GM12878 (cell line): ENCODE data around the gene ERAL1. TPM values are rescaled to one million over a fixed set of nuclear protein-coding genes. Genes with fewer than 3 reads are reported as not detected.

Experiments used
- ATAC-seq: fragments of 200-7000 bp; cut with Tn5 transposase; 3 replicates; pipeline ENCODE4 v1.9.1; 2020; ENCODE audit warnings: mild to moderate bottlenecking, moderate library complexity
- BruUV-seq: library from RNA; stranded (reverse); fragments of 400-500 nt; replicated peaks from 2 replicates; lab custom pipeline; 2021; lab: Mats Ljungman, UMichigan
- CTCF ChIA-PET: fragments of 300-600 bp; sonication (Branson Sonifier 250); formaldehyde crosslinking; extraction: SDS; loops from one replicate; lab custom pipeline; 2021; ENCODE audit warnings: inconsistent platforms; lab: Yijun Ruan, JAX
- POLR2A ChIA-PET: fragments of 350-600 bp; formaldehyde crosslinking; extraction: SDS; loops from one replicate; lab custom pipeline; 2021; ENCODE audit warnings: inconsistent platforms; lab: Charles Lee
- RAD21 ChIA-PET: fragments of 300-600 bp; sonication (Branson Sonifier 250); formaldehyde crosslinking; loops from one replicate; lab custom pipeline; 2023; ENCODE audit warnings: antibody characterized with exemption; ENCODE audit not compliant: unreplicated experiment; lab: Charles Lee
- SMC1A ChIA-PET: fragments of 300-600 bp; sonication (Branson Sonifier 250); formaldehyde crosslinking; loops from one replicate; lab custom pipeline; 2023; ENCODE audit not compliant: unreplicated experiment, uncharacterized antibody; lab: Charles Lee
- DNase-seq: peaks from one replicate; pipeline ENCODE4 v3.0.0-alpha.2; 2011; ENCODE audit warnings: low read depth, low spot score
- FAIRE-seq: peaks from 3 replicates; lab custom pipeline; 2011; peaks lifted over from hg19 to GRCh38; lab: Jason Lieb, UNC
- H2AFZ ChIP-seq: 2 replicates; pipeline ENCODE4 v1.6.0; 2011; ENCODE audit warnings: low read depth, low read length, control low read depth; ENCODE audit not compliant: control insufficient read depth
- H3K27ac ChIP-seq: 2 replicates; pipeline ENCODE4 v1.5.1; 2011; ENCODE audit warnings: control low read depth; ENCODE audit not compliant: control insufficient read depth, insufficient read depth
- H3K27me3 ChIP-seq, 2 experiments: replicated peaks in 1 of 2; 2 replicates each; pipeline versions ENCODE4 v1.6.0 to v1.6.1; 2011; ENCODE audit warnings: low read length in 1 of 2; ENCODE audit not compliant: control insufficient read depth in 2 of 2, insufficient read depth in 2 of 2
- H3K36me3 ChIP-seq, 2 experiments: 2 replicates each; pipeline ENCODE4 v1.5.1; 2011; ENCODE audit warnings: low read length in 1 of 2; ENCODE audit not compliant: control insufficient read depth in 2 of 2, insufficient read depth in 2 of 2
- H3K4me1 ChIP-seq: 2 replicates; pipeline ENCODE4 v1.6.1; 2011; ENCODE audit warnings: mild to moderate bottlenecking, low read length, moderate library complexity, mixed read lengths; ENCODE audit not compliant: control insufficient read depth, insufficient read depth
- H3K4me2 ChIP-seq: 2 replicates; pipeline ENCODE4 v1.6.0; 2011; ENCODE audit warnings: control low read depth; ENCODE audit not compliant: control insufficient read depth, insufficient read depth
- H3K4me3 ChIP-seq: fragments of 200-600 bp; sonication (generic); 2 replicates; pipeline ENCODE4 v1.5.1; 2016
- H3K79me2 ChIP-seq: 2 replicates; pipeline ENCODE4 v1.6.0; 2011; ENCODE audit warnings: low read length; ENCODE audit not compliant: control insufficient read depth, insufficient read depth
- H3K9ac ChIP-seq: 2 replicates; pipeline ENCODE4 v1.8.0; 2011; ENCODE audit warnings: low read length, control low read depth, mixed read lengths; ENCODE audit not compliant: control insufficient read depth, insufficient read depth
- H3K9me3 ChIP-seq: replicated peaks from 3 replicates; pipeline ENCODE4 v1.5.1; 2011; ENCODE audit warnings: mild to moderate bottlenecking, low read length; ENCODE audit not compliant: control insufficient read depth, insufficient read depth
- H4K20me1 ChIP-seq: 2 replicates; pipeline ENCODE4 v1.6.0; 2011; ENCODE audit not compliant: control insufficient read depth, insufficient read depth
- BHLHE40 ChIP-seq, 2 experiments: fragments of 450-650 bp in 1 of 2; IDR thresholded peaks; 2 replicates each; pipeline ENCODE4 v1.6.1; 2011 to 2017; ENCODE audit warnings: low read depth in 2 of 2, borderline replicate concordance in 1 of 2, improper control_type of control experiment in 1 of 2, low read length in 1 of 2, mild to moderate bottlenecking in 1 of 2
- CBX5 ChIP-seq: sonication (generic); IDR thresholded peaks from 2 replicates; pipeline ENCODE4 v1.6.1; 2016; ENCODE audit warnings: low read depth, moderate library complexity, mild to moderate bottlenecking, inconsistent platforms
- CREB1 ChIP-seq: IDR thresholded peaks from 2 replicates; pipeline ENCODE4 v1.6.1; 2012; ENCODE audit warnings: low read depth, mild to moderate bottlenecking, inconsistent platforms
- MTA3 ChIP-seq: IDR thresholded peaks from 2 replicates; pipeline ENCODE4 v1.6.1; 2012; ENCODE audit warnings: low read length, inconsistent platforms, borderline replicate concordance
- NR2F1 ChIP-seq: fragments of 450-650 bp; conservative IDR thresholded peaks from 2 replicates; pipeline ENCODE4 v1.6.1; 2017; ENCODE audit warnings: mild to moderate bottlenecking
- PAX8 ChIP-seq: fragments of 450-650 bp; IDR thresholded peaks from 2 replicates; pipeline ENCODE4 v1.6.1; 2017; ENCODE audit warnings: mild to moderate bottlenecking, moderate library complexity
- RAD21 ChIP-seq: IDR thresholded peaks from 2 replicates; pipeline ENCODE4 v1.6.1; 2011; ENCODE audit warnings: mild to moderate bottlenecking, low read depth, low read length, moderate library complexity; ENCODE audit not compliant: insufficient read depth
- SMAD1 ChIP-seq: fragments of 450-650 bp; IDR thresholded peaks from 2 replicates; pipeline ENCODE4 v1.6.1; 2018; ENCODE audit warnings: mild to moderate bottlenecking, low read depth; ENCODE audit not compliant: partially characterized antibody
- SMAD5 ChIP-seq: IDR thresholded peaks from 2 replicates; pipeline ENCODE4 v1.6.1; 2016; ENCODE audit warnings: antibody characterized with exemption, low read depth
- TAF1 ChIP-seq: IDR thresholded peaks from 2 replicates; pipeline ENCODE4 v1.6.1; 2011; ENCODE audit warnings: mild to moderate bottlenecking, low read depth, low read length, borderline replicate concordance
- TARDBP ChIP-seq: IDR thresholded peaks from 2 replicates; pipeline ENCODE4 v1.6.1; 2016; ENCODE audit warnings: borderline replicate concordance
- YBX1 ChIP-seq: fragments of 450-650 bp; IDR thresholded peaks from 2 replicates; pipeline ENCODE4 v1.6.1; 2016; ENCODE audit warnings: antibody characterized with exemption
- WGBS: methylation state at CpG from one replicate; pipeline ENCODE4 v1.1.6; 2016; ENCODE audit warnings: low lambda C conversion rate; ENCODE audit not compliant: insufficient replicate concordance, insufficient coverage; ENCODE audit errors: missing lambda C conversion rate; 5-methylcytosine and 5-hydroxymethylcytosine counted together
- in situ Hi-C: fragments of 300-500 bp; cut with MboI; formaldehyde crosslinking; loops from 9 replicates; pipeline ENCODE4 v1.14.3; 2018; ENCODE audit warnings: mixed read lengths
- intact Hi-C: fragments of 100-400 bp; cut with micrococcal nuclease; formaldehyde crosslinking; loops from one replicate; pipeline ENCODE4 v1.14.2; 2022; ENCODE audit not compliant: unreplicated experiment
- polyA plus RNA-seq, 11 experiments: library from polyadenylated mRNA; depleted of rRNA in 4 of 11; unstranded in 6 of 11; stranded (reverse) in 5 of 11; fragments of >200 nt; fragmentation: Nextera tagmentation in 4 of 11; fragmentation: Illumina TruSeq in 1 of 11; extraction: Ambion mirVana in 4 of 11; extraction: Trizol in 1 of 11; gene quantifications; 1 replicate in 1 of 11; 2 replicates in 10 of 11; pipeline versions ENCODE4 v1.2.1 to v1.2.3, GENCODE V29; 2011 to 2016; ENCODE audit warnings: inconsistent platforms in 2 of 11, missing spikeins in 2 of 11, low read depth in 1 of 11
- total RNA-seq, 4 experiments: library from RNA; depleted of rRNA in 3 of 4; stranded (reverse); fragments of >200 nt in 3 of 4; fragmentation: Illumina TruSeq in 1 of 4; extraction: Trizol in 1 of 4; gene quantifications; 2 replicates each; pipeline versions ENCODE4 v1.2.1 to v1.2.3, GENCODE V29; 2013 to 2021
- TF ChIP-seq, protein P1 (sequence below): fragments of 450-650 bp; IDR thresholded peaks from 2 replicates; pipeline ENCODE4 v1.6.1; 2017; ENCODE audit warnings: mild to moderate bottlenecking, low read depth, inconsistent platforms; ENCODE audit not compliant: poor library complexity, severe bottlenecking
- TF ChIP-seq, protein P2 (sequence below): IDR thresholded peaks from 2 replicates; pipeline ENCODE4 v1.6.1; 2012; ENCODE audit warnings: low read depth, low read length, improper control_type of control experiment

ERAL1 gene
- total and polyA plus RNA-seq, 10 of the 15 experiments (the other 5 are each of a cell fraction or from before 2014, with no cell fraction given) = 27.7 to 175 (median 104) TPM

DNA sequence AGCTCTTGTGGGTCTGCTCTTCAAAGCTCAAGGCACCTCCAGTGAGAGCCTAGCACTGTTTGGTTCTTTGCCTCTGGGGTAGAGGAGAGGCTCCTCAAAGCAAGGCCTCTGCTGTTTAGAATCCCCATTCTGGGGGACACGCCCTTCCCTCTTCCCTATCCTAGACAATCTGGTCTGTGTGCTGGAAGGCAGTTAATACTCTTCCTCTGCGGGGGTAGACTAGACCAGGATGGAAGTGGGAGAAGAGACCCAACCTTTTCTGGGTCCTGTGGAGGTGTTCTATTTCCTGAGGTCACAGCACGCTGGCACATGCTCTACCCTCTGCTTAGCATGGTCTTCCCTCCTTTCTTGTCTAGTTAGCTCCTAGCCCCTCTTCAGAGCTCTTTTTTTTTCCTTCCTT, 7.7 kb downstream of the ERAL1 start:
- Histone ChIP-seq H4K20me1 (no peaks in the 10 kb centered on the region), H3K27me3 (no peaks in the 10 kb centered on the region), H3K4me1 (peaks cover 14% of the 10 kb centered on the region), H3K36me3 (peaks cover 10 to 16% of the 10 kb centered on the region in 2 experiments; a peak in 3 of 4 replicates), H3K4me3 (no peak overlapping the region), H3K9ac (no peak overlapping the region), H3K4me2 (no peak overlapping the region), H3K79me2 (no peaks in the 10 kb centered on the region), H2AFZ (no peak overlapping the region), H3K9me3 (no peaks in the 10 kb centered on the region), H3K27ac (no peak overlapping the region)
- RAD21 ChIA-PET = interaction anchor here (0.6 kb wide), 1 partner anchor 108 kb away, joined by 4 read pairs; no protein-coding TSS in a partner anchor
- CTCF ChIA-PET = interaction anchor here (0.6 to 0.9 kb wide), 2 partner anchors 14 to 39 kb away, joined by 3 read pairs; no protein-coding TSS in a partner anchor
- DNase-seq = no peak
- no TSS peak for BruUV-seq
- in situ Hi-C loops (no loop called here), intact Hi-C loops (no loop called here)
- TF ChIP-seq, protein P1, sequence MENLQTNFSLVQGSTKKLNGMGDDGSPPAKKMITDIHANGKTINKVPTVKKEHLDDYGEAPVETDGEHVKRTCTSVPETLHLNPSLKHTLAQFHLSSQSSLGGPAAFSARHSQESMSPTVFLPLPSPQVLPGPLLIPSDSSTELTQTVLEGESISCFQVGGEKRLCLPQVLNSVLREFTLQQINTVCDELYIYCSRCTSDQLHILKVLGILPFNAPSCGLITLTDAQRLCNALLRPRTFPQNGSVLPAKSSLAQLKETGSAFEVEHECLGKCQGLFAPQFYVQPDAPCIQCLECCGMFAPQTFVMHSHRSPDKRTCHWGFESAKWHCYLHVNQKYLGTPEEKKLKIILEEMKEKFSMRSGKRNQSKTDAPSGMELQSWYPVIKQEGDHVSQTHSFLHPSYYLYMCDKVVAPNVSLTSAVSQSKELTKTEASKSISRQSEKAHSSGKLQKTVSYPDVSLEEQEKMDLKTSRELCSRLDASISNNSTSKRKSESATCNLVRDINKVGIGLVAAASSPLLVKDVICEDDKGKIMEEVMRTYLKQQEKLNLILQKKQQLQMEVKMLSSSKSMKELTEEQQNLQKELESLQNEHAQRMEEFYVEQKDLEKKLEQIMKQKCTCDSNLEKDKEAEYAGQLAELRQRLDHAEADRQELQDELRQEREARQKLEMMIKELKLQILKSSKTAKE = no peak
- TF ChIP-seq MTA3 = no peak
- no peak for TF ChIP-seq NR2F1
- no peak for TF ChIP-seq TARDBP
- TF ChIP-seq SMAD5 = no peak
- TF ChIP-seq YBX1 = no peak
- no peak for TF ChIP-seq SMAD1
- TF ChIP-seq RAD21 = no peak
- TF ChIP-seq TAF1 = no peak
- no peak for TF ChIP-seq PAX8
- TF ChIP-seq, protein P2, sequence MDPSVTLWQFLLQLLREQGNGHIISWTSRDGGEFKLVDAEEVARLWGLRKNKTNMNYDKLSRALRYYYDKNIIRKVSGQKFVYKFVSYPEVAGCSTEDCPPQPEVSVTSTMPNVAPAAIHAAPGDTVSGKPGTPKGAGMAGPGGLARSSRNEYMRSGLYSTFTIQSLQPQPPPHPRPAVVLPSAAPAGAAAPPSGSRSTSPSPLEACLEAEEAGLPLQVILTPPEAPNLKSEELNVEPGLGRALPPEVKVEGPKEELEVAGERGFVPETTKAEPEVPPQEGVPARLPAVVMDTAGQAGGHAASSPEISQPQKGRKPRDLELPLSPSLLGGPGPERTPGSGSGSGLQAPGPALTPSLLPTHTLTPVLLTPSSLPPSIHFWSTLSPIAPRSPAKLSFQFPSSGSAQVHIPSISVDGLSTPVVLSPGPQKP = no peak
- no peak for TF ChIP-seq CBX5
- TF ChIP-seq CREB1 = no peak
- TF ChIP-seq BHLHE40 (IDR thresholded peaks at IDR 0.05; ENCODE audit: borderline replicate concordance in 1 of 2, low read depth in 2 of 2, low read length in 1 of 2) = no peak
- 92% methylated on average over 3 of the region's 3 CpGs for WGBS
- POLR2A ChIA-PET = interaction anchor here (0.6 to 1.2 kb wide), 3 partner anchors 42 to 287 kb away, joined by 3 to 7 read pairs (median 5); no protein-coding TSS in a partner anchor
- no peak for FAIRE-seq
- SMC1A ChIA-PET = interaction anchor here (1.2 to 1.7 kb wide), 3 partner anchors 9 to 99 kb away, joined by 4 to 5 read pairs (median 4); no protein-coding TSS in a partner anchor
- ATAC-seq = no peak
